Measurements from ENCODE around the gene DNAH17. TPM values are rescaled to one million over a fixed set of nuclear protein-coding genes. Genes with fewer than 3 reads are reported as not detected.

Gene DNAH17
- total RNA-seq, 2 donors from 2014 or later: 0.04 TPM; not detected in 1

GRCh38 chr17:78387977-78388941 is 188.9 kb downstream of the DNAH17 start:
- Histone ChIP-seq H3K4me3 (no peak overlapping the region), H3K4me1 (peaks cover 0 to 85% of the 10 kb centered on the region in 2 donors)
- DNase-seq (ENCODE audit: low spot score): no peak

GRCh38 chr17:78384479-78385175 is 192.6 kb downstream of the DNAH17 start:
- H3K36me3 ChIP-seq: no peaks in the 10 kb centered on the region
- no peaks in the 10 kb centered on the region for H3K9me3 ChIP-seq
- no peaks in the 10 kb centered on the region for H3K27me3 ChIP-seq
- DNase-seq (ENCODE audit: low spot score): no peak
- no peak overlapping the region for H3K4me3 ChIP-seq
- H3K27ac ChIP-seq: peak overlapping the region; percentile 72 to 77
- peaks cover 0 to 96% of the 10 kb centered on the region in 2 donors for H3K4me1 ChIP-seq
- TF ChIP-seq, protein P1, sequence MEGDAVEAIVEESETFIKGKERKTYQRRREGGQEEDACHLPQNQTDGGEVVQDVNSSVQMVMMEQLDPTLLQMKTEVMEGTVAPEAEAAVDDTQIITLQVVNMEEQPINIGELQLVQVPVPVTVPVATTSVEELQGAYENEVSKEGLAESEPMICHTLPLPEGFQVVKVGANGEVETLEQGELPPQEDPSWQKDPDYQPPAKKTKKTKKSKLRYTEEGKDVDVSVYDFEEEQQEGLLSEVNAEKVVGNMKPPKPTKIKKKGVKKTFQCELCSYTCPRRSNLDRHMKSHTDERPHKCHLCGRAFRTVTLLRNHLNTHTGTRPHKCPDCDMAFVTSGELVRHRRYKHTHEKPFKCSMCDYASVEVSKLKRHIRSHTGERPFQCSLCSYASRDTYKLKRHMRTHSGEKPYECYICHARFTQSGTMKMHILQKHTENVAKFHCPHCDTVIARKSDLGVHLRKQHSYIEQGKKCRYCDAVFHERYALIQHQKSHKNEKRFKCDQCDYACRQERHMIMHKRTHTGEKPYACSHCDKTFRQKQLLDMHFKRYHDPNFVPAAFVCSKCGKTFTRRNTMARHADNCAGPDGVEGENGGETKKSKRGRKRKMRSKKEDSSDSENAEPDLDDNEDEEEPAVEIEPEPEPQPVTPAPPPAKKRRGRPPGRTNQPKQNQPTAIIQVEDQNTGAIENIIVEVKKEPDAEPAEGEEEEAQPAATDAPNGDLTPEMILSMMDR (IDR thresholded peaks at IDR 0.05): no peak

More at GRCh38 chr17:78387977-78388941, 188.9 kb downstream of the DNAH17 start:
- TF ChIP-seq, protein P1 (IDR thresholded peaks at IDR 0.05): no peak
- H3K9me3 ChIP-seq: no peaks in the 10 kb centered on the region
- H3K27ac ChIP-seq: peak overlapping the region; percentile 75 to 79
- H3K36me3 ChIP-seq: no peaks in the 10 kb centered on the region
- H3K27me3 ChIP-seq: no peaks in the 10 kb centered on the region

DNA sequence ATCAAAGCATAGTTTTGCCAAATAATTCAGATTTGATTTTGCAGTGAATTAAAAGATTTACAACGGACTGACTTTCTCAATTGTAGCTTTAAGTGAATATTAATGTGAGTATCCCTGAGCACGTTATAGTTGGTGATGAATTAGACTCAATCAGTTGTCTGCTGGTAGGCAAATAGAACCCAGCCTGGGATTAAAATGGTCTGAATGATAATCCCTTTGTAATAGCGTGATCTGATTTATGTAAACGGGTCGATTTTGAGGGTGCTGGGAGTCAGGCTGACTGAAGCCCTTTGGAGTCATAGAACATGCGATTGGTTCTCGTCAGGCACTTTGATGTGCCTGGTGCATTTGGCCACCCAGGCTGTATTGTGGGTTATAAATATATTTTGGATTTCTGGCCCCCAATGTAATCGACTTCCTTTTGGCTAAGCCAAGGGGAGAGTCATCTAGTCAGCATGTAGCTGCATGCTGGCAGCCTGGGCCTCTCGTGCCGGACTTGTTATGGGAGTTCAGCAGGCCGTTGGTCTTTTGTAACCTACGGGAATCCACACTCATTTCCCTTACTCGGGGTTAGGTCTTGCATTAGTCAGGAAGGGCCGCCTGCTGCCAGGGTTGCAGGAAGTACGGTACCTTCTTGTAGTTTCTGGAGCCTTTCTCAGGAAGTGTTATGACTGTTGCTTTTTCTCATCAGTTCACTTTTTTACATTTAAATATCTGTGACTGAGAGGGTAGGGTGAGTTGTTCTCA is 193.3 kb downstream of the DNAH17 start:
- Histone ChIP-seq H3K27me3 (no peaks in the 10 kb centered on the region), H3K27ac (peak overlapping the region; percentile 72 to 77), H3K9me3 (no peaks in the 10 kb centered on the region), H3K4me3 (no peak overlapping the region), H3K4me1 (peaks cover 0 to 96% of the 10 kb centered on the region in 2 donors), H3K36me3 (no peaks in the 10 kb centered on the region)
- TF ChIP-seq, protein P1 (IDR thresholded peaks at IDR 0.05): no peak
- DNase-seq (ENCODE audit: low spot score): peak; percentile 92

DNA sequence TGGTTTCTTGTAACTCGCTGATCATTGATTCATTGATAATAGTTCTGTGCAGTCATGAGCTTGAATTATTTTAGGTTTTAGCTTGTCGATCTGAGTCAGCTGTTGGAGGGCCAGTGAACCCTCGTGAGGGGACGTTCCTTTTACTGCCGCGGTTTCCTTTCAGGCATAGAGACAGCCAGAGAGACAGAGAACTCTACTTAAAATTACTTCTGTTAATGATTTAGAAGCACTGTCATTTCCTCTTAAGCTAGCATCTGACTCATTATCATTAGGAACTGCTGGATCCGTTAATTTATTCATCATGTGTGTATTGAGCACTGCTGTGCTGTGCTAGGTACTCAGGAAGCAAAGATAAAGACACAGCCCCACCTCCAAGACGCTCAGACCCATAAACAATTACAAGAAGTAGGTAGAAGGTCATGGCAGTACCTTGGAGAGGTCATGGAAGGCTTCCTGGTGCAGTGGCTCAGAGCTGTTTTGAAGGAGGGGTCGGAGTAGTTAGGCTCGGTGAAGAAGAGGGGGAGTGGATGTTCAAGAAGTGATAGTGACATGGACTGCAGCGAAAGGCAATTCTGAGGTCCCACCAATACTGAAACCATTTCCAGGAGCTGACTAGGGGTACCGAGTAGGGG is 195.5 kb downstream of the DNAH17 start:
- H3K4me3 ChIP-seq: no peak overlapping the region
- H3K36me3 ChIP-seq: no peaks in the 10 kb centered on the region
- peaks cover 0 to 80% of the 10 kb centered on the region in 2 donors for H3K4me1 ChIP-seq
- H3K9me3 ChIP-seq: no peaks in the 10 kb centered on the region
- peak overlapping the region; percentile 27 to 50 for H3K27ac ChIP-seq
- TF ChIP-seq, protein P1 (IDR thresholded peaks at IDR 0.05): no peak
- DNase-seq (ENCODE audit: low spot score): no peak
- H3K27me3 ChIP-seq: no peaks in the 10 kb centered on the region

GRCh38 chr17:78380370-78380769 is 196.8 kb downstream of the DNAH17 start:
- no peak for DNase-seq (ENCODE audit: low spot score)
- Histone ChIP-seq H3K27me3 (no peaks in the 10 kb centered on the region), H3K4me3 (no peak overlapping the region), H3K27ac (peak overlapping the region in 1 of 2 donors; percentile 50), H3K9me3 (no peaks in the 10 kb centered on the region), H3K36me3 (no peaks in the 10 kb centered on the region), H3K4me1 (peaks cover 0 to 76% of the 10 kb centered on the region in 2 donors)
- TF ChIP-seq, protein P1 (IDR thresholded peaks at IDR 0.05): no peak

Measured in right atrium auricular region (tissue), 2 donors.